ENCODE measurements around the gene PTGES2. TPM values are rescaled to one million over a fixed set of nuclear protein-coding genes. Genes with fewer than 3 reads are reported as not detected.

PTGES2 gene
- total and polyA plus RNA-seq, 7 donors, result 61.2 to 150 (median 119) TPM

Other genes starting within 250 kb of the PTGES2 start
- gene ST6GALNAC6, start 228.1 kb downstream of the PTGES2 start, total RNA-seq, result 10 to 100 TPM; 20.3 to 26.1 (median 24.4) TPM
- gene ST6GALNAC6, start 228.1 kb downstream of the PTGES2 start, polyA plus RNA-seq, result 10 to 100 TPM; 18.5 to 35.5 (median 31.0) TPM
- gene ST6GALNAC4, start 210.7 kb downstream of the PTGES2 start, total RNA-seq, result 10 to 100 TPM in 3 of 4 donors, 1 to 10 TPM in 1; 8.9 to 52.6 (median 27.3) TPM
- gene ST6GALNAC4, start 210.7 kb downstream of the PTGES2 start, polyA plus RNA-seq, result 10 to 100 TPM; 14.0 to 31.4 (median 14.8) TPM
- gene PIP5KL1, start 197.0 kb downstream of the PTGES2 start, total RNA-seq, result under 1 TPM in 2 of 4 donors, not detected in 2; 0.40 to 0.44 TPM
- under 1 TPM in 2 of 3 donors, not detected in 1; 0.05 to 0.12 TPM for gene PIP5KL1, start 197.0 kb downstream of the PTGES2 start, polyA plus RNA-seq
- 10 to 100 TPM in 3 of 4 donors, 1 to 10 TPM in 1; 9.7 to 17.4 (median 12.2) TPM for gene DPM2, start 189.9 kb downstream of the PTGES2 start, total RNA-seq
- 10 to 100 TPM; 16.6 to 39.6 (median 37.1) TPM for gene DPM2, start 189.9 kb downstream of the PTGES2 start, polyA plus RNA-seq
- 10 to 100 TPM in 1 of 4 donors, 1 to 10 TPM in 3; 3.6 to 11.4 (median 8.3) TPM for gene EEIG1, start 146.7 kb downstream of the PTGES2 start, total RNA-seq
- gene EEIG1, start 146.7 kb downstream of the PTGES2 start, polyA plus RNA-seq, result 1 to 10 TPM; 3.6 to 6.1 (median 5.1) TPM
- 1 to 10 TPM; 5.9 to 8.7 (median 6.1) TPM for gene NAIF1, start 60.4 kb downstream of the PTGES2 start, total RNA-seq
- gene NAIF1, start 60.4 kb downstream of the PTGES2 start, polyA plus RNA-seq, result 1 to 10 TPM; 4.2 to 8.0 (median 7.8) TPM
- gene SLC25A25, start 59.5 kb downstream of the PTGES2 start, total RNA-seq, result 10 to 100 TPM in 2 of 4 donors, 1 to 10 TPM in 2; 3.6 to 50.3 (median 20.5) TPM
- gene SLC25A25, start 59.5 kb downstream of the PTGES2 start, polyA plus RNA-seq, result 10 to 100 TPM in 2 of 3 donors, 1 to 10 TPM in 1; 9.3 to 12.5 (median 10.6) TPM
- gene LCN2, start 21.7 kb upstream of the PTGES2 start, total RNA-seq, result 1 to 10 TPM in 2 of 4 donors, under 1 TPM in 1, not detected in 1; 0.47 to 2.1 (median 1.4) TPM
- gene LCN2, start 21.7 kb upstream of the PTGES2 start, polyA plus RNA-seq, result under 1 TPM; 0.08 to 0.90 (median 0.69) TPM
- gene BBLN, start 32.5 kb upstream of the PTGES2 start, total RNA-seq, result 10 to 100 TPM; 14.0 to 21.3 (median 17.8) TPM
- gene BBLN, start 32.5 kb upstream of the PTGES2 start, polyA plus RNA-seq, result 10 to 100 TPM; 23.1 to 36.2 (median 27.8) TPM
- 100 to 1,000 TPM in 3 of 4 donors, 10 to 100 TPM in 1; 86.0 to 119 (median 109) TPM for gene CIZ1, start 63.8 kb upstream of the PTGES2 start, total RNA-seq
- gene CIZ1, start 63.8 kb upstream of the PTGES2 start, polyA plus RNA-seq, result 10 to 100 TPM; 36.2 to 84.7 (median 49.9) TPM
- gene DNM1, start 75.7 kb upstream of the PTGES2 start, total RNA-seq, result 1 to 10 TPM; 1.2 to 5.4 (median 3.2) TPM
- gene DNM1, start 75.7 kb upstream of the PTGES2 start, polyA plus RNA-seq, result 1 to 10 TPM; 1.1 to 2.4 (median 1.5) TPM
- 10 to 100 TPM; 63.5 to 85.3 (median 76.7) TPM for gene GOLGA2, start 148.3 kb upstream of the PTGES2 start, total RNA-seq
- gene GOLGA2, start 148.3 kb upstream of the PTGES2 start, polyA plus RNA-seq, result 10 to 100 TPM; 57.2 to 79.4 (median 72.4) TPM
- 10 to 100 TPM in 3 of 4 donors, 1 to 10 TPM in 1; 10.0 to 24.7 (median 13.0) TPM for gene SWI5, start 148.5 kb upstream of the PTGES2 start, total RNA-seq
- gene SWI5, start 148.5 kb upstream of the PTGES2 start, polyA plus RNA-seq, result 10 to 100 TPM; 20.1 to 23.0 (median 22.6) TPM
- gene TRUB2, start 194.7 kb upstream of the PTGES2 start, total RNA-seq, result 10 to 100 TPM; 22.2 to 38.4 (median 32.9) TPM
- gene TRUB2, start 194.7 kb upstream of the PTGES2 start, polyA plus RNA-seq, result 10 to 100 TPM; 20.6 to 31.8 (median 21.0) TPM
- gene COQ4, start 195.1 kb upstream of the PTGES2 start, total RNA-seq, result 10 to 100 TPM; 20.0 to 26.8 (median 23.1) TPM
- 10 to 100 TPM; 32.3 to 60.9 (median 45.9) TPM for gene COQ4, start 195.1 kb upstream of the PTGES2 start, polyA plus RNA-seq
- gene SLC27A4, start 212.8 kb upstream of the PTGES2 start, total RNA-seq, result 10 to 100 TPM; 10.4 to 26.2 (median 17.9) TPM
- 10 to 100 TPM; 24.7 to 61.5 (median 40.1) TPM for gene SLC27A4, start 212.8 kb upstream of the PTGES2 start, polyA plus RNA-seq
- 10 to 100 TPM; 34.5 to 58.7 (median 52.3) TPM for gene URM1, start 243.6 kb upstream of the PTGES2 start, total RNA-seq
- 100 to 1,000 TPM in 1 of 3 donors, 10 to 100 TPM in 2; 57.9 to 111 (median 88.1) TPM for gene URM1, start 243.6 kb upstream of the PTGES2 start, polyA plus RNA-seq

Measured in psoas muscle (tissue), 7 donors.